K562 (cell line): ENCODE results near the gene SLIT1. TPM values are rescaled to one million over a fixed set of nuclear protein-coding genes. Genes with fewer than 3 reads are reported as not detected.

Experiments used
- ATAC-seq: fragments of 200-7000 bp; cut with Tn5 transposase; 3 replicates; pipeline ENCODE4 v1.9.1; 2020; ENCODE audit warnings: moderate library complexity
- BruUV-seq: library from RNA; stranded (reverse); fragments of 400-500 nt; replicated peaks from 2 replicates; lab custom pipeline; 2021; lab: Mats Ljungman, UMichigan
- CTCF ChIA-PET: fragments of 300-600 bp; formaldehyde crosslinking; extraction: SDS; loops from one replicate; lab custom pipeline; 2021; ENCODE audit warnings: low intra/inter-chr PET ratio; lab: Yijun Ruan, JAX
- POLR2A ChIA-PET: fragments of 300-600, 350-650 bp; sonication (Branson Sonifier 250); formaldehyde crosslinking; extraction: SDS; loops from one replicate; lab custom pipeline; 2021; ENCODE audit warnings: antibody characterized with exemption, inconsistent platforms; lab: Yijun Ruan, JAX
- DNase-seq, 4 experiments: peaks; one replicate each; pipeline versions ENCODE4 v3.0.0 to v3.0.0-alpha.2; 2011 to 2018; ENCODE audit warnings: low spot score in 3 of 4, mixed read lengths in 3 of 4; ENCODE audit errors: extremely low read depth in 1 of 4
- FAIRE-seq: peaks from 2 replicates; lab custom pipeline; 2011; peaks lifted over from hg19 to GRCh38; lab: Jason Lieb, UNC
- H2AFZ ChIP-seq: 2 replicates; pipeline ENCODE4 v1.6.0; 2011; ENCODE audit warnings: low read depth, low read length, control low read depth, inconsistent platforms
- H3K27ac ChIP-seq: fragments of 200-600 bp; 3 replicates; pipeline ENCODE4 v1.8.0; 2011; ENCODE audit warnings: low read depth, mild to moderate bottlenecking, control low read depth, inconsistent platforms, low read length, moderate library complexity, mixed read lengths; ENCODE audit errors: extremely low read depth
- H3K27me3 ChIP-seq, 2 experiments: fragments of 300-600 bp in 1 of 2; 2 replicates in 1 of 2; 3 replicates in 1 of 2; pipeline versions ENCODE4 v1.6.0 to v1.8.0; 2011; ENCODE audit warnings: inconsistent platforms in 2 of 2, low read length in 2 of 2, mild to moderate bottlenecking in 1 of 2, mixed read lengths in 1 of 2, moderate library complexity in 1 of 2; ENCODE audit not compliant: control insufficient read depth in 2 of 2, insufficient read depth in 2 of 2
- H3K36me3 ChIP-seq: fragments of 300-600 bp; 3 replicates; pipeline ENCODE4 v1.8.0; 2011; ENCODE audit warnings: mild to moderate bottlenecking, low read length, inconsistent platforms; ENCODE audit not compliant: control insufficient read depth, insufficient read depth
- H3K4me1 ChIP-seq, 2 experiments: fragments of 200-600 bp in 1 of 2; replicated peaks in 1 of 2; 2 replicates in 1 of 2; 3 replicates in 1 of 2; pipeline versions ENCODE4 v1.5.1 to v1.8.0; 2011; ENCODE audit warnings: inconsistent platforms in 2 of 2, low read length in 2 of 2, mild to moderate bottlenecking in 1 of 2, mixed read lengths in 1 of 2, moderate library complexity in 1 of 2; ENCODE audit not compliant: control insufficient read depth in 2 of 2, insufficient read depth in 2 of 2
- H3K4me2 ChIP-seq: 2 replicates; pipeline ENCODE4 v1.6.1; 2011; ENCODE audit warnings: low read length, control low read depth, inconsistent platforms, mixed read lengths; ENCODE audit not compliant: insufficient read depth
- H3K4me3 ChIP-seq: fragments of 200-600 bp; sonication (generic), shearing (Covaris generic); 2 replicates; pipeline ENCODE4 v1.5.1; 2016; ENCODE audit warnings: control low read depth, inconsistent platforms
- H3K79me2 ChIP-seq: fragments of 200-600 bp; 3 replicates; pipeline ENCODE4 v1.8.0; 2011; ENCODE audit warnings: low read length, inconsistent platforms; ENCODE audit not compliant: control insufficient read depth, insufficient read depth
- H3K9ac ChIP-seq, 2 experiments: 2 replicates each; pipeline versions ENCODE4 v1.6.0 to v1.6.1; 2011; ENCODE audit warnings: low read depth in 2 of 2, low read length in 2 of 2, control low read depth in 1 of 2, inconsistent platforms in 1 of 2, mild to moderate bottlenecking in 1 of 2, mixed read lengths in 1 of 2; ENCODE audit not compliant: insufficient read depth in 1 of 2
- H3K9me1 ChIP-seq: one replicate; pipeline ENCODE4 v1.6.0; 2011; ENCODE audit warnings: inconsistent platforms, mild to moderate bottlenecking, low read length, moderate library complexity; ENCODE audit not compliant: control insufficient read depth, insufficient read depth
- H3K9me3 ChIP-seq: replicated peaks from 2 replicates; pipeline ENCODE4 v1.5.1; 2011; ENCODE audit warnings: low read depth, low read length, inconsistent platforms; ENCODE audit not compliant: control insufficient read depth, insufficient read depth
- H4K20me1 ChIP-seq: replicated peaks from 2 replicates; pipeline ENCODE4 v1.6.1; 2011; ENCODE audit warnings: low read length, inconsistent platforms, mixed read lengths; ENCODE audit not compliant: control insufficient read depth, insufficient read depth
- BRF2 ChIP-seq: IDR thresholded peaks from 3 replicates; pipeline ENCODE4 v1.6.1; 2011; ENCODE audit warnings: borderline replicate concordance, mild to moderate bottlenecking; ENCODE audit not compliant: insufficient read length, insufficient read depth
- CTBP1 ChIP-seq: fragments of 450-650 bp; IDR thresholded peaks from 2 replicates; pipeline ENCODE4 v1.6.1; 2016; ENCODE audit warnings: borderline replicate concordance
- ID3 ChIP-seq, 2 experiments: fragments of 250-450 bp in 1 of 2; fragments of 450-650 bp in 1 of 2; sonication (Bioruptor Pico) in 1 of 2; IDR thresholded peaks; 2 replicates each; pipeline versions ENCODE4 v1.6.1 to v1.8.0; 2016 to 2021; ENCODE audit warnings: mild to moderate bottlenecking in 2 of 2, moderate library complexity in 2 of 2, missing compliant biosample characterization in 1 of 2, missing genetic modification characterization in 1 of 2
- MLX ChIP-seq, 2 experiments: fragments of 450-650 bp in 1 of 2; sonication (generic) in 1 of 2; formaldehyde crosslinking; conservative IDR thresholded peaks; 2 replicates each; pipeline versions ENCODE4 v1.4.0 to v1.8.1; 2020 to 2022; ENCODE audit warnings: mild to moderate bottlenecking in 1 of 2, missing genetic modification reagents in 1 of 2
- PHB2 ChIP-seq: fragments of 450-650 bp; IDR thresholded peaks from 2 replicates; pipeline ENCODE4 v1.6.1; 2017; ENCODE audit warnings: low read depth
- SLC30A9 ChIP-seq: fragments of 250-450 bp; sonication (Bioruptor Pico); IDR thresholded peaks from 2 replicates; pipeline ENCODE4 v1.8.0; 2022; ENCODE audit warnings: mild to moderate bottlenecking, moderate library complexity
- TSHZ1 ChIP-seq: fragments of 250-450 bp; sonication (Bioruptor Pico); IDR thresholded peaks from 2 replicates; pipeline ENCODE4 v1.4.0; 2020; ENCODE audit warnings: mild to moderate bottlenecking, moderate library complexity
- YY1 ChIP-seq, 3 experiments: IDR thresholded peaks; 2 replicates each; pipeline ENCODE4 v1.6.1; 2011; ENCODE audit warnings: low read length in 2 of 3, mild to moderate bottlenecking in 2 of 3, moderate library complexity in 2 of 3, borderline replicate concordance in 1 of 3, control low read depth in 1 of 3, low read depth in 1 of 3; ENCODE audit not compliant: insufficient read depth in 3 of 3, insufficient replicate concordance in 2 of 3, control insufficient read depth in 1 of 3, insufficient read length in 1 of 3; ENCODE audit errors: extremely low read depth in 1 of 3
- ZNF212 ChIP-seq: fragments of 450-650 bp; formaldehyde crosslinking; IDR thresholded peaks from 2 replicates; pipeline ENCODE4 v1.4.0; 2020; ENCODE audit warnings: mild to moderate bottlenecking
- ZNF57 ChIP-seq: fragments of 450-650 bp; formaldehyde crosslinking; IDR thresholded peaks from 2 replicates; pipeline ENCODE4 v1.4.0; 2020; ENCODE audit warnings: mild to moderate bottlenecking, moderate library complexity
- WGBS: fragments of 100-300 bp; shearing (Covaris generic); methylation state at CpG from one replicate; pipeline ENCODE4 v1.1.6; 2016; ENCODE audit warnings: low coverage, mixed read lengths; ENCODE audit not compliant: insufficient coverage; ENCODE audit errors: missing lambda C conversion rate; 5-methylcytosine and 5-hydroxymethylcytosine counted together
- in situ Hi-C: fragments of 300-500 bp; cut with MboI; formaldehyde crosslinking; loops from 4 replicates; pipeline ENCODE4 v1.15.0; 2018; ENCODE audit warnings: inconsistent platforms, mixed read lengths
- intact Hi-C: fragments of 100-400 bp; cut with micrococcal nuclease; formaldehyde crosslinking; loops from 2 replicates; pipeline ENCODE4 v1.14.2; 2022
- polyA plus RNA-seq, 8 experiments: library from polyadenylated mRNA; depleted of rRNA in 4 of 8; stranded (reverse) in 5 of 8; unstranded in 3 of 8; fragments of >200 nt; fragmentation: Nextera tagmentation in 2 of 8; fragmentation: Illumina TruSeq in 1 of 8; extraction: Ambion mirVana in 2 of 8; extraction: Trizol in 1 of 8; gene quantifications; 2 replicates each; pipeline versions ENCODE4 v1.2.1 to v1.2.3, GENCODE V29; 2011 to 2014; ENCODE audit warnings: inconsistent platforms in 1 of 8, missing spikeins in 1 of 8
- total RNA-seq, 7 experiments: library from RNA; depleted of rRNA in 6 of 7; stranded (reverse); fragments of >200 nt in 6 of 7; fragmentation: Illumina TruSeq in 2 of 7; extraction: Trizol in 2 of 7; gene quantifications; 2 replicates each; pipeline versions ENCODE4 v1.2.1 to v1.2.3, GENCODE V29; 2011 to 2021; ENCODE audit warnings: low replicate concordance in 1 of 7

SLIT1 gene
- total and polyA plus RNA-seq, 9 of the 15 experiments (the other 6 are each of a cell fraction or from before 2014, with no cell fraction given), result 0.01 to 0.11 (median 0.04) TPM; not detected in 3

GRCh38 chr10:97019213-97019844 is 166.4 kb downstream of the SLIT1 start:
- ATAC-seq, result no peak
- Histone ChIP-seq H4K20me1 (no peaks in the 10 kb centered on the region), H3K9ac (no peak overlapping the region), H3K4me3 (no peak overlapping the region), H3K9me1 (no peaks in the 10 kb centered on the region), H3K4me1 (peaks cover 4% of the 10 kb centered on the region in 2 experiments; a peak in 2 of 5 replicates), H3K9me3 (no peaks in the 10 kb centered on the region), H3K27me3 (peaks cover 7 to 30% of the 10 kb centered on the region in 2 experiments), H3K27ac (no peak overlapping the region), H3K79me2 (no peaks in the 10 kb centered on the region), H2AFZ (no peak overlapping the region), H3K4me2 (no peak overlapping the region), H3K36me3 (no peaks in the 10 kb centered on the region)
- no TSS peak for BruUV-seq
- no peak for DNase-seq
- in situ Hi-C loops (no loop called here), intact Hi-C loops (no loop called here)
- ChIA-PET CTCF (interaction anchor here (0.5 kb wide), 1 partner anchor 11 kb away, joined by 3 read pairs; no protein-coding TSS in a partner anchor), POLR2A (no interaction called here)
- 0% methylated on average over 8 of the region's 12 CpGs for WGBS
- no peak for TF ChIP-seq YY1 (IDR thresholded peaks at IDR 0.05; ENCODE audit: borderline replicate concordance in 1 of 3, control insufficient read depth in 1 of 3, extremely low read depth in 1 of 3, insufficient read depth in 3 of 3, insufficient read length in 1 of 3, insufficient replicate concordance in 2 of 3, low read depth in 1 of 3, low read length in 2 of 3)
- no peak for TF ChIP-seq SLC30A9 (CRISPR knock-in tag)
- TF ChIP-seq TSHZ1 (CRISPR knock-in tag), result no peak
- TF ChIP-seq ID3 (CRISPR knock-in tag; IDR thresholded peaks at IDR 0.05), result no peak
- no peak for TF ChIP-seq ID3 (tag; IDR thresholded peaks at IDR 0.05)
- no peak for TF ChIP-seq BRF2
- TF ChIP-seq PHB2, result no peak
- no peak for TF ChIP-seq MLX (CRISPR knock-in tag; conservative IDR thresholded peaks at IDR 0.05)
- TF ChIP-seq ZNF57, result no peak
- no peak for TF ChIP-seq CTBP1
- TF ChIP-seq ZNF212 (CRISPR knock-in tag), result no peak
- no peak for FAIRE-seq
